Muscle layer of colon (tissue), 2 donors: ENCODE data around the gene ABCC2.

ENCODE experiments used
- H3K27ac ChIP-seq: one replicate; pipeline ENCODE4 v1.7.0; 2013; ENCODE audit warnings: low read depth, mild to moderate bottlenecking, low read length, moderate library complexity
- H3K27me3 ChIP-seq, 2 donors: one replicate each; pipeline ENCODE4 v1.7.0; 2013; ENCODE audit warnings: low read length in 2 of 2, mild to moderate bottlenecking in 2 of 2; ENCODE audit not compliant: insufficient read depth in 2 of 2, control insufficient read depth in 1 of 2
- H3K36me3 ChIP-seq: one replicate; pipeline ENCODE4 v1.7.0; 2013; ENCODE audit warnings: mild to moderate bottlenecking, low read length; ENCODE audit not compliant: insufficient read depth
- H3K4me1 ChIP-seq: one replicate; pipeline ENCODE4 v1.7.0; 2013; ENCODE audit warnings: mild to moderate bottlenecking, low read length; ENCODE audit not compliant: insufficient read depth
- H3K4me3 ChIP-seq, 2 donors: one replicate each; pipeline ENCODE4 v1.7.0; 2013; ENCODE audit warnings: low read length in 2 of 2, low read depth in 1 of 2, mild to moderate bottlenecking in 1 of 2, moderate library complexity in 1 of 2
- H3K9ac ChIP-seq: one replicate; pipeline ENCODE4 v1.7.0; 2013; ENCODE audit warnings: low read length
- H3K9me3 ChIP-seq: one replicate; pipeline ENCODE4 v1.7.0; 2013; ENCODE audit warnings: mild to moderate bottlenecking, low read length
- donor health status: abdominal sarcoma.
- donor health status: Adenocarcinoma of cecum.

ABCC2 gene

GRCh38 chr10:99791831-99792230 is 9.4 kb downstream of the ABCC2 start:
- H3K27me3 ChIP-seq: no peaks in the 10 kb centered on the region
- no peak overlapping the region for H3K9ac ChIP-seq

GRCh38 chr10:99793819-99794218 is 11.4 kb downstream of the ABCC2 start:
- Histone ChIP-seq H3K9me3 (no peaks in the 10 kb centered on the region), H3K4me3 (no peak overlapping the region), H3K36me3 (no peaks in the 10 kb centered on the region), H3K9ac (no peak overlapping the region), H3K4me1 (no peaks in the 10 kb centered on the region), H3K27me3 (no peaks in the 10 kb centered on the region), H3K27ac (no peak overlapping the region)

More at GRCh38 chr10:99791831-99792230, 9.4 kb downstream of the ABCC2 start:
- Histone ChIP-seq H3K4me3 (no peak overlapping the region), H3K4me1 (no peaks in the 10 kb centered on the region), H3K36me3 (no peaks in the 10 kb centered on the region), H3K9me3 (no peaks in the 10 kb centered on the region), H3K27ac (no peak overlapping the region)

- H3K9ac ChIP-seq: no peak overlapping the region
- H3K36me3 ChIP-seq: no peaks in the 10 kb centered on the region
- H3K27me3 ChIP-seq: no peaks in the 10 kb centered on the region
- H3K4me3 ChIP-seq: no peak overlapping the region
- no peaks in the 10 kb centered on the region for H3K9me3 ChIP-seq
- no peaks in the 10 kb centered on the region for H3K4me1 ChIP-seq
- no peak overlapping the region for H3K27ac ChIP-seq
Measured at GRCh38 chr10:99796928-99797327, 14.5 kb downstream of the ABCC2 start.

- no peaks in the 10 kb centered on the region for H3K4me1 ChIP-seq
- H3K36me3 ChIP-seq: no peaks in the 10 kb centered on the region
- no peaks in the 10 kb centered on the region for H3K9me3 ChIP-seq
- no peak overlapping the region for H3K4me3 ChIP-seq
- no peak overlapping the region for H3K9ac ChIP-seq
- no peaks in the 10 kb centered on the region for H3K27me3 ChIP-seq
- no peak overlapping the region for H3K27ac ChIP-seq
Measured at GRCh38 chr10:99798031-99798430, 15.6 kb downstream of the ABCC2 start.

- no peak overlapping the region for H3K4me3 ChIP-seq
- no peak overlapping the region for H3K9ac ChIP-seq
- no peaks in the 10 kb centered on the region for H3K4me1 ChIP-seq
- H3K27me3 ChIP-seq: no peaks in the 10 kb centered on the region
- no peak overlapping the region for H3K27ac ChIP-seq
- H3K9me3 ChIP-seq: no peaks in the 10 kb centered on the region
- H3K36me3 ChIP-seq: no peaks in the 10 kb centered on the region
Measured at GRCh38 chr10:99798920-99799319, 16.5 kb downstream of the ABCC2 start.

- Histone ChIP-seq H3K36me3 (no peaks in the 10 kb centered on the region), H3K4me3 (no peak overlapping the region), H3K9me3 (no peaks in the 10 kb centered on the region)
Measured at GRCh38 chr10:99799613-99800012, 17.2 kb downstream of the ABCC2 start.

GRCh38 chr10:99804471-99804870 is 22.0 kb downstream of the ABCC2 start:
- no peaks in the 10 kb centered on the region for H3K36me3 ChIP-seq

More at GRCh38 chr10:99799613-99800012, 17.2 kb downstream of the ABCC2 start:
- Histone ChIP-seq H3K27me3 (no peaks in the 10 kb centered on the region), H3K4me1 (no peaks in the 10 kb centered on the region), H3K9ac (no peak overlapping the region), H3K27ac (no peak overlapping the region)

GRCh38 chr10:99805190-99805589 is 22.8 kb downstream of the ABCC2 start:
- no peaks in the 10 kb centered on the region for H3K36me3 ChIP-seq
- peaks cover 6% of the 10 kb centered on the region for H3K4me1 ChIP-seq
- no peak overlapping the region for H3K9ac ChIP-seq
- H3K4me3 ChIP-seq: no peak overlapping the region
- no peak overlapping the region for H3K27ac ChIP-seq
- no peaks in the 10 kb centered on the region for H3K27me3 ChIP-seq
- no peaks in the 10 kb centered on the region for H3K9me3 ChIP-seq

More at GRCh38 chr10:99804471-99804870, 22.0 kb downstream of the ABCC2 start:
- Histone ChIP-seq H3K9ac (no peak overlapping the region), H3K4me1 (peaks cover 1% of the 10 kb centered on the region), H3K9me3 (no peaks in the 10 kb centered on the region), H3K4me3 (no peak overlapping the region), H3K27me3 (no peaks in the 10 kb centered on the region), H3K27ac (no peak overlapping the region)

- H3K4me1 ChIP-seq: peaks cover 6% of the 10 kb centered on the region
- no peaks in the 10 kb centered on the region for H3K9me3 ChIP-seq
- no peak overlapping the region for H3K9ac ChIP-seq
- H3K27ac ChIP-seq: no peak overlapping the region
- no peak overlapping the region for H3K4me3 ChIP-seq
- no peaks in the 10 kb centered on the region for H3K27me3 ChIP-seq
- H3K36me3 ChIP-seq: no peaks in the 10 kb centered on the region
Measured at GRCh38 chr10:99806091-99806490, 23.7 kb downstream of the ABCC2 start.

GRCh38 chr10:99807786-99808185 is 25.3 kb downstream of the ABCC2 start:
- no peak overlapping the region for H3K27ac ChIP-seq
- H3K36me3 ChIP-seq: no peaks in the 10 kb centered on the region
- H3K9me3 ChIP-seq: no peaks in the 10 kb centered on the region
- peaks cover 6% of the 10 kb centered on the region for H3K4me1 ChIP-seq
- H3K4me3 ChIP-seq: no peak overlapping the region
- no peak overlapping the region for H3K9ac ChIP-seq
- H3K27me3 ChIP-seq: no peaks in the 10 kb centered on the region

- Histone ChIP-seq H3K27me3 (no peaks in the 10 kb centered on the region), H3K36me3 (no peaks in the 10 kb centered on the region), H3K4me1 (peaks cover 6% of the 10 kb centered on the region), H3K4me3 (no peak overlapping the region), H3K9me3 (no peaks in the 10 kb centered on the region), H3K9ac (no peak overlapping the region), H3K27ac (no peak overlapping the region)
Measured at GRCh38 chr10:99808270-99808669, 25.8 kb downstream of the ABCC2 start.

GRCh38 chr10:99809481-99809880 is 27.0 kb downstream of the ABCC2 start:
- no peaks in the 10 kb centered on the region for H3K36me3 ChIP-seq
- no peak overlapping the region for H3K9ac ChIP-seq
- peaks cover 6% of the 10 kb centered on the region for H3K4me1 ChIP-seq
- H3K4me3 ChIP-seq: no peak overlapping the region
- H3K27ac ChIP-seq: peak overlapping the region; percentile 19
- H3K27me3 ChIP-seq: no peaks in the 10 kb centered on the region
- H3K9me3 ChIP-seq: no peaks in the 10 kb centered on the region
